ENCODE results near the gene BANF2.

Gene BANF2

DNA sequence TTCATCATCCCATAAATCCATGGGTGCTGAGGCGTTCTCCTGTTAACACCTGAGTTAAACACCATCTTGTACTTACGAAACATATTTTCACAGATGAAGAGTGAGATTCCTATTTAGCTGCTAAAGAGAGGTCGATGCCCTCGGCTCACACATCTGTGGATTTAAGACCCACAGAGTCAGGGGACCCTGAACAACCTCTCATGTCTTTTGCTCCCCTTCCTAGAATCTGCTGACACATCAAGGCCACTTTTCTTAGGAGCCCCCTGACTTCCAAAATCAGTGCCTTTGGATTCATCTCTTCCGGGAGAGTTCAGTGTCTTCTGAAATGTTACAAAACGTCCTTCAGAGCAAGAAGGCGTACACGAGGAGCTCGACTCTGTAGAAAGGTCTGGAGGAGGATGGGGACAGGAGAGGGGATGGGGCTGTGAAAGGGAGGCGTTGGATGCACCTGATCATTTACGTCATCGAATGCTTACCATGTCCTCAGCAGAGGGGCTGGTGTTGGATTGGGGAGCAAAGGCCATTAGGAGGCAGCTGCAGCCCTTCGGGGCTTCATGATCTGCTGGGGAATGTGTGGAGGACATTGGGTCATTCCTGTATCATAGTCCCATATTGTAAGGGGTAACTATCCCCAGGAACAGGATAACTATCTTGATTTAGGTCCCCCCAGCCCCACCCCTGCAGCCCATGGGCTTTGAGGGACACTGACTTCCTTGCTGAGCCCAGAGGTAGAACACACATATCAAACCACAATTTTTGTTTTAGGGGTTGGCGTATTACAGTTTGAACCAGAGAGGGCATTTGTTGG lies 22.9 kb downstream of the BANF2 start:
- DNase-seq (ENCODE audit: low read depth, low spot score), result no peak
- Histone ChIP-seq H3K9ac (ENCODE audit: insufficient read length, low read depth) (no peak overlapping the region), H3K4me3 (ENCODE audit: insufficient read length, low read depth) (no peak overlapping the region), H3K36me3 (ENCODE audit: insufficient read depth, insufficient read length, low read length) (no peaks in the 10 kb centered on the region), H3K27me3 (ENCODE audit: insufficient read depth, insufficient read length) (no peaks in the 10 kb centered on the region), H3K9me3 (ENCODE audit: insufficient read depth, low read length) (no peaks in the 10 kb centered on the region), H3K4me1 (ENCODE audit: insufficient read depth, insufficient read length) (no peaks in the 10 kb centered on the region)
- no peak for TF ChIP-seq SUZ12 (IDR thresholded peaks at IDR 0.05; ENCODE audit: extremely low read depth, insufficient read depth, insufficient read length)
- no peak for TF ChIP-seq YY1 (IDR thresholded peaks at IDR 0.05; ENCODE audit: insufficient read depth, insufficient read length)
- TF ChIP-seq ZNF274 (IDR thresholded peaks at IDR 0.05; ENCODE audit: low read depth, low read length), result no peak

DNA sequence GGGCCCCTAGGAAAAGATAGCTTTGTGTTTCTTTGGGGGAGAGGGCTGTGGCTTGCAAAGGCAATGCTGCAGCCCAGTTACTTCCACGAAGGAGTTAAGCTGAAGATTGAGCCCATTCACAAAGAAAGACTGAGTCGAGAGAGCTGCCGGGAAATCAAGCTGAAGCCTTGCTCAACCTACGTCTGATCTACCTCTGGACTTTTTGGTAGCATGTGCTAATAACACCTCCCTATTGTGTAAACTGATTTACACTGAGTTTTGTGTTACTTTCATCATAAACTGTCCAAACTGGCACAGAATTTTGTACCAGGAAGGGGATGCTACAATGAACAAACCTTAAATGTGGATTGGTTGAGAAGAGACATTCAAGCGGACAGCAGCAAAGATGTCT lies 23.5 kb downstream of the BANF2 start:
- no peaks in the 10 kb centered on the region for H3K27me3 ChIP-seq (ENCODE audit: insufficient read depth, insufficient read length)
- H3K9me3 ChIP-seq (ENCODE audit: insufficient read depth, low read length), result no peaks in the 10 kb centered on the region
- H3K9ac ChIP-seq (ENCODE audit: insufficient read length, low read depth), result no peak overlapping the region
- H3K4me3 ChIP-seq (ENCODE audit: insufficient read length, low read depth), result no peak overlapping the region
- no peak for DNase-seq (ENCODE audit: low read depth, low spot score)
- H3K36me3 ChIP-seq (ENCODE audit: insufficient read depth, insufficient read length, low read length), result no peaks in the 10 kb centered on the region
- no peak for TF ChIP-seq ZNF274 (IDR thresholded peaks at IDR 0.05; ENCODE audit: low read depth, low read length)
- H3K4me1 ChIP-seq (ENCODE audit: insufficient read depth, insufficient read length), result no peaks in the 10 kb centered on the region

- Histone ChIP-seq H3K4me3 (ENCODE audit: insufficient read length, low read depth) (no peak overlapping the region), H3K9me3 (ENCODE audit: insufficient read depth, low read length) (no peaks in the 10 kb centered on the region), H3K9ac (ENCODE audit: insufficient read length, low read depth) (no peak overlapping the region), H3K36me3 (ENCODE audit: insufficient read depth, insufficient read length, low read length) (no peaks in the 10 kb centered on the region), H3K27me3 (ENCODE audit: insufficient read depth, insufficient read length) (no peaks in the 10 kb centered on the region), H3K4me1 (ENCODE audit: insufficient read depth, insufficient read length) (no peaks in the 10 kb centered on the region)
- DNase-seq (ENCODE audit: low read depth, low spot score), result no peak
- TF ChIP-seq ZNF274 (IDR thresholded peaks at IDR 0.05; ENCODE audit: low read depth, low read length) (no peak), YY1 (IDR thresholded peaks at IDR 0.05; ENCODE audit: insufficient read depth, insufficient read length) (no peak), SUZ12 (IDR thresholded peaks at IDR 0.05; ENCODE audit: extremely low read depth, insufficient read depth, insufficient read length) (no peak)
These were observed 25.5 kb downstream of the BANF2 start for GRCh38 chr20:17725094-17725835.

DNA sequence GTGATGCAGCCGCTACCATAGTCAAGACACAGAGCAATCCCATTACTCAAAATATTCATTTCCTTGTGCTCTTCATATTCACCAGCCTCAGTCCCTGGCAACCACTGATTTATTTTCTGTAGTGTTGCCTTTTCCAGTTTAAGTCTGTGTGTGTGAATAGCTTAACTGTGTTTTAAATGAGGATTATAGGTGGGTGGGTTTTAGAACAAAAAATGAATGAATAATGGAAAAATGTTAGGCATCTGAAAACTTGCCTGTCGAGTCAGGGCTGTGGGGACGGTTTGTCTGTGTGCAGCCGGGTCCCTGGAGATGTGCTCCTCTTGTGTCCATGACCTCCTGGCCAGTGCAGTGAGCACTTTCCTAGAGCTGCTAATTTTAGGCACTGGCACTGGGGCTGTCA lies 27.1 kb downstream of the BANF2 start:
- Histone ChIP-seq H3K27me3 (ENCODE audit: insufficient read depth, insufficient read length) (no peaks in the 10 kb centered on the region), H3K9ac (ENCODE audit: insufficient read length, low read depth) (no peak overlapping the region), H3K4me1 (ENCODE audit: insufficient read depth, insufficient read length) (no peaks in the 10 kb centered on the region), H3K36me3 (ENCODE audit: insufficient read depth, insufficient read length, low read length) (no peaks in the 10 kb centered on the region), H3K4me3 (ENCODE audit: insufficient read length, low read depth) (no peak overlapping the region), H3K9me3 (ENCODE audit: insufficient read depth, low read length) (no peaks in the 10 kb centered on the region)
- no peak for DNase-seq (ENCODE audit: low read depth, low spot score)
- TF ChIP-seq SUZ12 (IDR thresholded peaks at IDR 0.05; ENCODE audit: extremely low read depth, insufficient read depth, insufficient read length), result no peak
- no peak for TF ChIP-seq ZNF274 (IDR thresholded peaks at IDR 0.05; ENCODE audit: low read depth, low read length)
- TF ChIP-seq YY1 (IDR thresholded peaks at IDR 0.05; ENCODE audit: insufficient read depth, insufficient read length), result no peak

DNA sequence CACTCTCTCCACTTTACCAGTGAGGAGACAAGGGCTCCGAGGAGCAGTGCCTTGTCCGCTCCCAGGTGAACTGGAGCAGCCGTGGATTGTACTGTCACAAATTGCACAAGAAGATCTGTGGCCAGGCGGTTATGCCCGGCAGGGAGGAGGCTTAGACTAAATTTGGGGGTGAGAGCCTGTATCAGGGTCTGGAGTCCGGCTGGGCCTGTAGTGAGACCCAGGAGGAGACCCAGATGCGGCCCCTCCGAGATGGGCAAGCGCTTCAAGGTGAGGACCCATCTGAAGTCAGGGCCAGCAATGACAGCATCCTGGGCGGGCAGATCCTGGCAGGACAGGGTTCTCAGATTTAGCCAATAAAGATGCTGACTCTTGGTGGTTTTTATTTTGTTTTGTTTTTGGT lies 27.6 kb downstream of the BANF2 start:
- H3K9ac ChIP-seq (ENCODE audit: insufficient read length, low read depth), result no peak overlapping the region
- no peaks in the 10 kb centered on the region for H3K27me3 ChIP-seq (ENCODE audit: insufficient read depth, insufficient read length)
- TF ChIP-seq ZNF274 (IDR thresholded peaks at IDR 0.05; ENCODE audit: low read depth, low read length) (no peak), SUZ12 (IDR thresholded peaks at IDR 0.05; ENCODE audit: extremely low read depth, insufficient read depth, insufficient read length) (no peak), YY1 (IDR thresholded peaks at IDR 0.05; ENCODE audit: insufficient read depth, insufficient read length) (no peak)
- H3K4me1 ChIP-seq (ENCODE audit: insufficient read depth, insufficient read length), result no peaks in the 10 kb centered on the region
- DNase-seq (ENCODE audit: low read depth, low spot score), result no peak
- no peaks in the 10 kb centered on the region for H3K9me3 ChIP-seq (ENCODE audit: insufficient read depth, low read length)
- no peaks in the 10 kb centered on the region for H3K36me3 ChIP-seq (ENCODE audit: insufficient read depth, insufficient read length, low read length)
- H3K4me3 ChIP-seq (ENCODE audit: insufficient read length, low read depth), result no peak overlapping the region

- no peak for DNase-seq (ENCODE audit: low read depth, low spot score)
- no peaks in the 10 kb centered on the region for H3K9me3 ChIP-seq (ENCODE audit: insufficient read depth, low read length)
- H3K36me3 ChIP-seq (ENCODE audit: insufficient read depth, insufficient read length, low read length), result no peaks in the 10 kb centered on the region
- TF ChIP-seq YY1 (IDR thresholded peaks at IDR 0.05; ENCODE audit: insufficient read depth, insufficient read length) (no peak), SUZ12 (IDR thresholded peaks at IDR 0.05; ENCODE audit: extremely low read depth, insufficient read depth, insufficient read length) (no peak), ZNF274 (IDR thresholded peaks at IDR 0.05; ENCODE audit: low read depth, low read length) (no peak)
- no peak overlapping the region for H3K9ac ChIP-seq (ENCODE audit: insufficient read length, low read depth)
- no peaks in the 10 kb centered on the region for H3K4me1 ChIP-seq (ENCODE audit: insufficient read depth, insufficient read length)
- H3K27me3 ChIP-seq (ENCODE audit: insufficient read depth, insufficient read length), result no peaks in the 10 kb centered on the region
- no peak overlapping the region for H3K4me3 ChIP-seq (ENCODE audit: insufficient read length, low read depth)
These were observed 28.3 kb downstream of the BANF2 start for GRCh38 chr20:17728074-17728473.

DNA sequence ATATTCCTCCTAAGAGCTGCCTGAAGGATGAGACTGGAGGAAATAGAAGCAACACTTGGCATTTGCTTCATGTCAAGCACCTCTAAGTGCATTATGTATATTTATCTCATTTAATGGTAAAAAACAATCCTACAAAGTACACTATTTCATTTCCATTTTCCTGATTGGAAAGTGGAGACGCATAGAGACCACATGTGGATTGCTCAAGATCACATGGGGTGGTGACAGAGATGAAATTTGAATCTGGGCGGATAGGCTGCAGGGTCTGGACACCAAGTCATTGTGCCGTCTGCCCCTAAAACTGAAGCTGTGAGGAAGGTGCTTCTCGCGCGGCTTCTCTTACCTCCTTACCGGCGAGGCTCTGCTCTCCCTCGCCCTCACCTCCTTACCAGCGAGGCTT lies 30.3 kb downstream of the BANF2 start:
- H3K27me3 ChIP-seq (ENCODE audit: insufficient read depth, insufficient read length), result no peaks in the 10 kb centered on the region
- no peak for DNase-seq (ENCODE audit: low read depth, low spot score)
- H3K9ac ChIP-seq (ENCODE audit: insufficient read length, low read depth), result no peak overlapping the region
- no peaks in the 10 kb centered on the region for H3K9me3 ChIP-seq (ENCODE audit: insufficient read depth, low read length)
- H3K4me1 ChIP-seq (ENCODE audit: insufficient read depth, insufficient read length), result no peaks in the 10 kb centered on the region
- no peak for TF ChIP-seq YY1 (IDR thresholded peaks at IDR 0.05; ENCODE audit: insufficient read depth, insufficient read length)
- no peak for TF ChIP-seq ZNF274 (IDR thresholded peaks at IDR 0.05; ENCODE audit: low read depth, low read length)
- no peak for TF ChIP-seq SUZ12 (IDR thresholded peaks at IDR 0.05; ENCODE audit: extremely low read depth, insufficient read depth, insufficient read length)
- no peaks in the 10 kb centered on the region for H3K36me3 ChIP-seq (ENCODE audit: insufficient read depth, insufficient read length, low read length)
- no peak overlapping the region for H3K4me3 ChIP-seq (ENCODE audit: insufficient read length, low read depth)
